ENCODE data around the gene SLC16A12. TPM values are rescaled to one million over a fixed set of nuclear protein-coding genes. Genes with fewer than 3 reads are reported as not detected.
"Not testable (repeated sequence)": the region's sequence is repeated elsewhere in the genome, so short reads cannot be mapped to it uniquely, and the experiment has no call there.

Gene SLC16A12
- total RNA-seq, 1 donor from 2014 or later: not detected

- Histone ChIP-seq H3K36me3 (ENCODE audit: control insufficient read depth, insufficient read depth, low read length) (no peaks in the 10 kb centered on the region), H3K4me3 (ENCODE audit: low read depth, low read length) (no peak overlapping the region), H3K27me3 (ENCODE audit: control insufficient read depth, insufficient read depth, low read length) (no peaks in the 10 kb centered on the region)
- peak; percentile 65 for DNase-seq (ENCODE audit: low read depth)
- no peak for TF ChIP-seq CTCF (IDR thresholded peaks at IDR 0.05; ENCODE audit: insufficient read depth, low read length, severe bottlenecking)
- FAIRE-seq: no peak
Measured at GRCh38 chr10:89458291-89458690, 77.1 kb downstream of the SLC16A12 start.

GRCh38 chr10:89454561-89455347 lies 80.6 kb downstream of the SLC16A12 start:
- Histone ChIP-seq H3K36me3 (ENCODE audit: control insufficient read depth, insufficient read depth, low read length) (no peaks in the 10 kb centered on the region), H3K27me3 (ENCODE audit: control insufficient read depth, insufficient read depth, low read length) (no peaks in the 10 kb centered on the region), H3K4me3 (ENCODE audit: low read depth, low read length) (no peak overlapping the region)
- no peak for FAIRE-seq
- TF ChIP-seq CTCF (IDR thresholded peaks at IDR 0.05; ENCODE audit: insufficient read depth, low read length, severe bottlenecking): no peak
- DNase-seq (ENCODE audit: low read depth): no peak

- Histone ChIP-seq H3K27me3 (ENCODE audit: control insufficient read depth, insufficient read depth, low read length) (no peaks in the 10 kb centered on the region), H3K4me3 (ENCODE audit: low read depth, low read length) (no peak overlapping the region), H3K36me3 (ENCODE audit: control insufficient read depth, insufficient read depth, low read length) (no peaks in the 10 kb centered on the region)
- DNase-seq (ENCODE audit: low read depth) (no peak), FAIRE-seq (no peak)
- no peak for TF ChIP-seq CTCF (IDR thresholded peaks at IDR 0.05; ENCODE audit: insufficient read depth, low read length, severe bottlenecking)
Measured at GRCh38 chr10:89452193-89452592, 83.2 kb downstream of the SLC16A12 start.

GRCh38 chr10:89450901-89451300 lies 84.5 kb downstream of the SLC16A12 start:
- H3K36me3 ChIP-seq (ENCODE audit: control insufficient read depth, insufficient read depth, low read length): no peaks in the 10 kb centered on the region
- no peaks in the 10 kb centered on the region for H3K27me3 ChIP-seq (ENCODE audit: control insufficient read depth, insufficient read depth, low read length)
- DNase-seq (ENCODE audit: low read depth): no peak
- no peak for TF ChIP-seq CTCF (IDR thresholded peaks at IDR 0.05; ENCODE audit: insufficient read depth, low read length, severe bottlenecking)
- H3K4me3 ChIP-seq (ENCODE audit: low read depth, low read length): no peak overlapping the region
- FAIRE-seq: no peak

GRCh38 chr10:89444819-89445218 lies 90.6 kb downstream of the SLC16A12 start:
- not testable (repeated sequence) for FAIRE-seq; H3K4me3 ChIP-seq (ENCODE audit: low read depth, low read length); H3K27me3 ChIP-seq (ENCODE audit: control insufficient read depth, insufficient read depth, low read length); DNase-seq (ENCODE audit: low read depth); H3K36me3 ChIP-seq (ENCODE audit: control insufficient read depth, insufficient read depth, low read length)

- FAIRE-seq: no peak
- no peak for TF ChIP-seq CTCF (IDR thresholded peaks at IDR 0.05; ENCODE audit: insufficient read depth, low read length, severe bottlenecking)
- H3K27me3 ChIP-seq (ENCODE audit: control insufficient read depth, insufficient read depth, low read length): no peaks in the 10 kb centered on the region
Measured at GRCh38 chr10:89442289-89442688, 93.1 kb downstream of the SLC16A12 start.

More at GRCh38 chr10:89442289-89442688, 93.1 kb downstream of the SLC16A12 start:
- Histone ChIP-seq H3K4me3 (ENCODE audit: low read depth, low read length) (no peak overlapping the region), H3K36me3 (ENCODE audit: control insufficient read depth, insufficient read depth, low read length) (no peaks in the 10 kb centered on the region)
- no peak for DNase-seq (ENCODE audit: low read depth)
